Gastroesophageal sphincter (tissue), 4 donors: Measurements from ENCODE around the gene SLC2A1. TPM values are rescaled to one million over a fixed set of nuclear protein-coding genes. Genes with fewer than 3 reads are reported as not detected.

Experiments
- ATAC-seq: fragments of 150-250 bp; one replicate; pipeline ENCODE4 v1.9.1; 2016; ENCODE audit warnings: mild to moderate bottlenecking, moderate library complexity
- H3K27ac ChIP-seq, 4 donors: fragments of 200-600 bp; sonication (generic) in 3 of 4; 1 replicate in 3 of 4; 2 replicates in 1 of 4; pipeline ENCODE4 v1.5.1; 2016 to 2019
- H3K27me3 ChIP-seq: fragments of 200-600 bp; sonication (generic); one replicate; pipeline ENCODE4 v1.5.1; 2019
- H3K36me3 ChIP-seq, 2 donors: fragments of 200-600 bp; sonication (generic); one replicate each; pipeline ENCODE4 v1.5.1; 2019; ENCODE audit warnings: control low read depth in 1 of 2
- H3K4me1 ChIP-seq, 3 donors: fragments of 200-600 bp; sonication (generic); 1 replicate in 2 of 3; 2 replicates in 1 of 3; pipeline ENCODE4 v1.5.1; 2016 to 2019; ENCODE audit warnings: control low read depth in 2 of 3
- H3K4me3 ChIP-seq, 2 donors: fragments of 200-600 bp; sonication (generic); one replicate each; pipeline ENCODE4 v1.5.1; 2019; ENCODE audit warnings: mild to moderate bottlenecking in 1 of 2, moderate library complexity in 1 of 2
- H3K9me3 ChIP-seq, 3 donors: fragments of 200-600 bp; sonication (generic); one replicate each; pipeline ENCODE4 v1.5.1; 2017 to 2019; ENCODE audit warnings: control low read depth in 2 of 3
- EP300 ChIP-seq: sonication (generic); formaldehyde crosslinking; IDR thresholded peaks from one replicate; pipeline ENCODE4 v1.6.1; 2017; ENCODE audit warnings: antibody characterized with exemption, mild to moderate bottlenecking
- POLR2A ChIP-seq, 2 donors: fragments of 450-650 bp; IDR thresholded peaks; one replicate each; pipeline ENCODE4 v1.6.1; 2017; ENCODE audit warnings: antibody characterized with exemption in 2 of 2, mild to moderate bottlenecking in 2 of 2, moderate library complexity in 1 of 2
- POLR2AphosphoS5 ChIP-seq: sonication (generic); formaldehyde crosslinking; IDR thresholded peaks from one replicate; pipeline ENCODE4 v1.6.1; 2017; ENCODE audit warnings: antibody characterized with exemption
- WGBS, 2 donors: methylation state at CpG; one replicate each; pipeline ENCODE4 v1.1.5; 2018; ENCODE audit warnings: low coverage in 1 of 2; 5-methylcytosine and 5-hydroxymethylcytosine counted together
- total RNA-seq, 4 donors: library from RNA; depleted of rRNA; stranded (reverse); fragments of >200 nt; gene quantifications; one replicate each; pipeline ENCODE4 v1.1.0, GENCODE V29; 2016
- TF ChIP-seq, protein P1 (sequence below), 4 experiments: fragments of 200-600 bp in 2 of 4; fragments of 450-650 bp in 2 of 4; sonication (generic) in 1 of 4; IDR thresholded peaks; one replicate each; pipeline ENCODE4 v1.5.1; 2017 to 2019; ENCODE audit warnings: antibody characterized with exemption in 4 of 4, mild to moderate bottlenecking in 2 of 4, moderate library complexity in 2 of 4

The SLC2A1 gene
- total RNA-seq, 4 donors from 2014 or later: 23.5 to 106 (median 45.9) TPM

DNA sequence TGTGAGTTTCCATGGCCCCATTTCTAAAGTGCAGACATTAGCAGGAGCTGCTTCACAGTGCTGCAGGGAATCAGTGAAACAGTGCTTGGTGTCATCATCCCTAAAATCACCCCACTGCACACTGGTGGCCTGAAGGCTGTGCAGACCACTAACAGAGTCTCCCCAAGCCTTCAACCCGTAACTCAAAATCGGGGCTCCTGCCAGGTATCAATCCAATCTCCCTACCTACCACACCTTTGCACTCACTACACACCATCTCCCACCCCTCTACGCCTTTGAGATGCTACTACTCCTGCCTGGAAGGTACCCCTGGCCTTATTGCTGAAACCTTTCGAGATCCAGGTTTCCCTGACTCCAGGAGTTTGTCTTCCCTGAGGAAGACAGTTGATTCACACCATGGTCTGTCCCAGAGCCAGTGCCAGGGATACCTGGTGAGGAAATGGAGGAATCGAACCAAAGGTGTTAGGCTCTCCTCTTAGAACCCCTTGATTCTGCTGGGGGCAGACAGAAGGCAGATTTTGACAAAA, 25.5 kb downstream of the SLC2A1 start:
- peaks cover 0 to 57% of the 10 kb centered on the region in 2 donors for H3K36me3 ChIP-seq

DNA sequence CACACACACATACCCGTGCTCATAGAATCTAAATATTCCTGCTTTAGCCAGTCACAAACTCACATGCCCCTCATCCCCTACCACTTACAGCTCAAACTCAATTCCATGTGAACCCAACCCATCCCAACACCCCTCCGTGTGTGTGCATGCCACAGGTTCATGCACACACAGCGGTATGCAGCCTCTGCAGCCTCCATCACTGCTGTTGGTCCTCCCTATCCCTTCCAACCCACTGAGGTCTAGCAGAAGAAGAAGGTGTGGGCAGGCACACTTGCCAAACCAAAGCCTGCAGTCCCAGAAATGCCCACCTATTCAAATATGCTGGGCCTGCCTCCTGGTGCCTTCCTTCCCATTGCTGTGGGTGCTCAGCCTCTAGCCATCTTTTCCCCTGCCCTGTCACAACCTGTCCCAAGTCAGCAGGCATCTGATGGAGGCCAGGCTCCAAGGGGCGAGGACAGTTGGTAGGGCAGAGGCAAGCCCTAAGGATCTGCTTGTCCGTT, 26.2 kb downstream of the SLC2A1 start:
- 83% methylated on average over 3 to 5 of the region's 5 CpGs for WGBS, 2 donors
- H3K4me3 ChIP-seq: no peak overlapping the region
- H3K9me3 ChIP-seq: no peaks in the 10 kb centered on the region
- ATAC-seq: no peak
- peak overlapping the region in 2 of 4 donors; percentile 19 to 49 for H3K27ac ChIP-seq
- H3K4me1 ChIP-seq: peaks cover 0 to 26% (median 10%) of the 10 kb centered on the region in 3 donors
- H3K27me3 ChIP-seq: no peaks in the 10 kb centered on the region
- no peak for TF ChIP-seq POLR2AphosphoS5
- no peak for TF ChIP-seq EP300
- no peak for TF ChIP-seq POLR2A (IDR thresholded peaks at IDR 0.05)
- TF ChIP-seq, protein P1, sequence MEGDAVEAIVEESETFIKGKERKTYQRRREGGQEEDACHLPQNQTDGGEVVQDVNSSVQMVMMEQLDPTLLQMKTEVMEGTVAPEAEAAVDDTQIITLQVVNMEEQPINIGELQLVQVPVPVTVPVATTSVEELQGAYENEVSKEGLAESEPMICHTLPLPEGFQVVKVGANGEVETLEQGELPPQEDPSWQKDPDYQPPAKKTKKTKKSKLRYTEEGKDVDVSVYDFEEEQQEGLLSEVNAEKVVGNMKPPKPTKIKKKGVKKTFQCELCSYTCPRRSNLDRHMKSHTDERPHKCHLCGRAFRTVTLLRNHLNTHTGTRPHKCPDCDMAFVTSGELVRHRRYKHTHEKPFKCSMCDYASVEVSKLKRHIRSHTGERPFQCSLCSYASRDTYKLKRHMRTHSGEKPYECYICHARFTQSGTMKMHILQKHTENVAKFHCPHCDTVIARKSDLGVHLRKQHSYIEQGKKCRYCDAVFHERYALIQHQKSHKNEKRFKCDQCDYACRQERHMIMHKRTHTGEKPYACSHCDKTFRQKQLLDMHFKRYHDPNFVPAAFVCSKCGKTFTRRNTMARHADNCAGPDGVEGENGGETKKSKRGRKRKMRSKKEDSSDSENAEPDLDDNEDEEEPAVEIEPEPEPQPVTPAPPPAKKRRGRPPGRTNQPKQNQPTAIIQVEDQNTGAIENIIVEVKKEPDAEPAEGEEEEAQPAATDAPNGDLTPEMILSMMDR (IDR thresholded peaks at IDR 0.05): no peak
- H3K36me3 ChIP-seq: peaks cover 0 to 57% of the 10 kb centered on the region in 2 donors

More for the DNA sequence above, 25.5 kb downstream of the SLC2A1 start:
- Histone ChIP-seq H3K27ac (no peak overlapping the region), H3K9me3 (no peaks in the 10 kb centered on the region), H3K4me1 (peaks cover 0 to 30% (median 10%) of the 10 kb centered on the region in 3 donors), H3K27me3 (no peaks in the 10 kb centered on the region), H3K4me3 (no peak overlapping the region)
- no peak for TF ChIP-seq POLR2A (IDR thresholded peaks at IDR 0.05)
- TF ChIP-seq EP300: no peak
- TF ChIP-seq, protein P1 (IDR thresholded peaks at IDR 0.05): no peak
- TF ChIP-seq POLR2AphosphoS5: no peak
- no peak for ATAC-seq
- 93 to 94% methylated on average over 3 to 4 of the region's 5 CpGs for WGBS, 2 donors

DNA sequence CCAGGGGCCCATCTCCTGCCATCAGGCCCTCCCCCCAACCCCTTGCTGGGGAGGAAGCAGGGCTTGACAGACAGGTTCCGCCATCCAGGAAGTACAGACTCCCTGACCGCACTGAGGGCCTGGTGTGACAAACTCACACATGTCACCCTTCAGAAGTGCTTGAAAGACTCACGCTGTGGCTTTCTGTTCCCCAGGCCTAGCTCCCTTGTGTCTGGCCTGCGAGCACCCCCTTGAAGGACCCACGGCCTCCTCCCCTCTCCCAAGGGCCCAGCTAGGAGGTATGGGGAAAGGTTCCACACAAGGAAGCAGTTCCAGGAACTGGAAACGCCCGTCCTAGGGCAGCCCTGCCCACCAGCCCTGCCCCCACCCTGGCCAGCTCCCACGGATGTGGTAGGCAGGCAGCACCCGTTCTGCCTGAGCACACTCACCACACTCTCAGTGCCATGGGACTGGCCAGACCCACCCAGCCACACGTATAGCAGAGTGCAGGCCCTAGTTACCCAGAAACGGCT, 26.7 kb downstream of the SLC2A1 start:
- no peak overlapping the region for H3K4me3 ChIP-seq
- peak overlapping the region in 2 of 4 donors; percentile 19 to 49 for H3K27ac ChIP-seq
- H3K36me3 ChIP-seq: peaks cover 0 to 59% of the 10 kb centered on the region in 2 donors
- H3K4me1 ChIP-seq: peaks cover 0 to 25% (median 10%) of the 10 kb centered on the region in 3 donors
- H3K9me3 ChIP-seq: no peaks in the 10 kb centered on the region
- TF ChIP-seq EP300: no peak
- TF ChIP-seq, protein P1 (IDR thresholded peaks at IDR 0.05): no peak
- TF ChIP-seq POLR2A (IDR thresholded peaks at IDR 0.05): no peak
- no peak for TF ChIP-seq POLR2AphosphoS5
- WGBS, 2 donors: 50 to 62% methylated on average over 3 of the region's 11 CpGs
- ATAC-seq: peak; percentile 7
- no peaks in the 10 kb centered on the region for H3K27me3 ChIP-seq

DNA sequence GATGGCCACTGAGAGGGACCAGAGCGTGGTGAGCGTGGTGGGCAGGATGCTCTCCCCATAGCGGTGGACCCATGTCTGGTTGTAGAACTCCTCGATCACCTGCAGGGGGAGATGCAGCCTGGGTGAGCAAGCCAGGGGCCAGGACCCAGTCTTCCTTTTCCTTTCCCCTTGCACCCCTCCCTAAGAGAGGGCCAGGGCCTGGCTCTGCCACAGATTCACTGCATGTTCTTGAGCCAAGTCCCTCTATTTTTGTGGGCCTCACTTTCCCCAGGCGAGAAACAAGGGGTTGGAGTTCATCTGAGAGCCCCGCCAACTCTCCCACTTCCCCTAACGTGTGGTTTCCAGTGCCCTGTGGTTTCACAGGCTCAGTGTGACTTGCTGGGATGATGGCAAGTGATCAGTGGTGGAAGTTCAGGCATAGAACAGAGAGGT, 27.5 kb downstream of the SLC2A1 start:
- TF ChIP-seq POLR2A (IDR thresholded peaks at IDR 0.05) (no peak), POLR2AphosphoS5 (no peak), EP300 (no peak)
- TF ChIP-seq, protein P1 (IDR thresholded peaks at IDR 0.05): peak in 3 of 4 experiments; percentile 51 to 68 (median 59)
- peak overlapping the region in 1 of 4 donors; percentile 49 for H3K27ac ChIP-seq
- peak; percentile 55 for ATAC-seq
- H3K4me3 ChIP-seq: no peak overlapping the region
- WGBS, 2 donors: 60 to 80% methylated on average over 1 to 2 of the region's 7 CpGs
- H3K9me3 ChIP-seq: no peaks in the 10 kb centered on the region
- peaks cover 0 to 68% of the 10 kb centered on the region in 2 donors for H3K36me3 ChIP-seq
- H3K4me1 ChIP-seq: peaks cover 0 to 17% (median 5%) of the 10 kb centered on the region in 3 donors
- H3K27me3 ChIP-seq: no peaks in the 10 kb centered on the region
